Left renal pelvis (tissue), 4 donors: Measurements from ENCODE around the gene SULT4A1. TPM values are rescaled to one million over a fixed set of nuclear protein-coding genes. Genes with fewer than 3 reads are reported as not detected.

Experiments used
- DNase-seq, 4 donors: peaks; one replicate each; pipeline ENCODE4 v3.0.0-alpha.2; 2013; ENCODE audit warnings: low read depth in 4 of 4, low spot score in 3 of 4
- polyA plus RNA-seq, 4 donors: library from polyadenylated mRNA; unstranded; fragments of 120-200 nt; gene quantifications; one replicate each; pipeline ENCODE4 v1.2.1, GENCODE V29; 2013; ENCODE audit not compliant: insufficient read length in 4 of 4

SULT4A1 gene
- polyA plus RNA-seq, 4 donors: 2.5 to 4.1 (median 3.6) TPM

GRCh38 chr22:43848366-43849171 lies 13.7 kb downstream of the SULT4A1 start:
- no peak for DNase-seq

DNA sequence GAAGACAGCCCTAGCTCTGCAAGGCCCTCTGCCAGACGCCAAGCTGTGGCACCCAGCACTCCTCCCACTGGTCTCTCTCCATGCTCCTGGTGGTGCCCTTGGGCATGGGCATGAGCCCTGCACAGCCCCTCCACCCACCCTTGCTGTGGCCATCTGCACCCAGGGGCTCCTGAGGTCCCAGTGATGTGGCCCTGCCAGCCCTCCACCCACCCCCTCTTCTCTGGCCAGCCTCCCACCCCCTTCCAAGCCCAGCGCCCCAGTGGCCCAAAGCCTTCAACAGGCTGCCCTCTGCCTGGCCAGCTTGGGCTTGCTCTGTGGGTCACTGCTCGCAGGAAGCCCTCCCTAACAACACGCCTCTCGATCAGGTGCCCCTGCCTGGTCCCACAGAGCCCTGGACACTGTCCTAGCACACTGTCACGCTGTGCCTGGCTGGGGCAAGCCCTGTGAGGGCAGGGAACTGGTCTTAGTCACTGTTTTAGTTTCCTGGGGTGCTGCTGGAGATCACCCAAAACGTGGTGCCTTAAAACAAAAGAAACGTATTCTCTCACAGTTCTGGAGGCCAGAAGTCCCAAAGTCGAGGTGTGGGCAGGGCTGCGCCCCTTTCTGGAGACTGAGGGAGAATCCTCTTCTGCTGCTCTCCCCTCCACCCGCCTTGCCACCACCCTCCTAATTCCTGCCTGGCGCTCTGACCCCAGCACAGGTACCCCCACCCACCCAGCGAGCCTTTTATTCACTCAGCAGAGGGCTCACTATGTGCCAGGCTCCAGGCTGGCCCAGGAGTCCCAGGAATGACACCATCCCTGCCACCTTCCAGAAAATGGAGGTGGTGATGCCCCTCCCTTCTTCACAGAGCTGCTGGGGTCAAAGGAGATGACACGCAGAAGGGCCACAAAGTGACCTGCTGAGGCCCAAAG lies 14.7 kb downstream of the SULT4A1 start:
- no peak for DNase-seq

GRCh38 chr22:43846966-43847365 lies 15.3 kb downstream of the SULT4A1 start:
- no peak for DNase-seq

GRCh38 chr22:43845981-43846380 lies 16.3 kb downstream of the SULT4A1 start:
- no peak for DNase-seq

DNA sequence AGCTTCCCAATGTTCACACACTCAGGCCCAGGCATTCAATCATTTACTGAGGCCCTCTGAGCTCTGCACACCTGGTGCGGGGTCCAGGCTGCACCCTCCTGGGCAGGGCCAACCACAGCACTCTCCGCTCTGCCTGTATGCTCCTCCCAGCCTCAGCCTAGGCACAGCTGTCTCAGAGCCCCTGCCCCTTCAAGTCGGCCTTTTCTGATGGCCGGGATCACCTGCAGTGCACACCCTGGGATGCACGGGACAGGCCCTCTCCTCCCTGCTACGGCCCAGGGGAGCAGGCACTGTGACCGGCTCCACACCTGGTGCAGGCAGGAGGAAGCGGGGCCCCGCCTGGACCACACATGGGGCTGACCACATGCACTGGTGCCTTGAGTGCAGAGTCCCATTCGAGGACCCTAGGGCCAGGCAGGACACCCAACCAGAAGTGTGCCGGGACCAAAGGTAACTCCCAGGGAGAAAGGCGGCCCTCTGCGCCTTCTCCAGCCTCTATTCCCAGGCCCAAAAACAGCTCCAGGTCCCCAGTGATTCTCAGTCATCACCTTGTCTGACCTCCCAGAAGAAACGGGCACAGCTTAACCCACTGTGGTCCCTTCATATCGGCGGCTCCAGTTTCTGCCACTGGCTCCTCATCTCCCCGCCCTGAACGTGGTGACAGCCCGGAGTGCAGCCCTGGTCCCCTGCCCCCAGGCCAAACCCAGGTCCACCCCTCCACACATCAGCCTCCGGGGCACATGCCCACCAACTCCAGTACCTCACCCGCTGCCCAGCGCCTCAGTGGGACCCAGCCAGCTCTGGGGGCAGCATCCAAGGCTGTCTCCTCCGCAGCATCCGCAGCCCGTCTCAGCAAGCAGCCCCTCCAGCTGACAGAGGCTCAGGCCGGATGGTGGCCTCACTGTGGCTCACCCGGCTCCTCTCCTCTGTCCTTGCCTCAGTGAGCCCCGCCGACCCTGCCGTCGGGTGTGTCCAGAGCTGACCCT lies 17.5 kb downstream of the SULT4A1 start:
- no peak for DNase-seq

GRCh38 chr22:43843783-43844530 lies 18.4 kb downstream of the SULT4A1 start:
- no peak for DNase-seq

- DNase-seq: no peak
These were observed 20.6 kb downstream of the SULT4A1 start for GRCh38 chr22:43841742-43842141.

- no peak for DNase-seq
These were observed 21.5 kb downstream of the SULT4A1 start for GRCh38 chr22:43840851-43841250.

GRCh38 chr22:43840431-43840830 lies 21.9 kb downstream of the SULT4A1 start:
- no peak for DNase-seq

DNA sequence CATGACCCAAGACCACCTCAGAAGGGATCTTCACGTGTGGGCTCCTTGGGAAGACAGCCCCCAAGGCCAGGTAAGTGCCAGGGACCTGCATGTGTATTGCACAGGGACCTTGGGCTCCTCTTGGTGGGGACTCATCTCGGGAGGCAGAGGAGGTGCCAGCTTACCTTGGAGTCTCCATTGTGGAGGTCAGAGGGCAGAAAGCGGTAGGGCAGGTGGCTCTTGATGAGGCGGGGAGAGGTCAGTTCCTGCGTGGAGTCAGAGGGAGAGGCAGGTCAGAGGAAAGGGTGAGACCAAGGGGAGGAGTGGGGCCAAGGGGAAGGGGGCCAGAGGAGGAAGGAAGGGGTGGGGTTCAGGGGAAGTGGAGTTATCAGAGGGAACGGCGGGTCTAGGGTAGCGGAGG lies 22.5 kb downstream of the SULT4A1 start:
- DNase-seq: no peak

DNA sequence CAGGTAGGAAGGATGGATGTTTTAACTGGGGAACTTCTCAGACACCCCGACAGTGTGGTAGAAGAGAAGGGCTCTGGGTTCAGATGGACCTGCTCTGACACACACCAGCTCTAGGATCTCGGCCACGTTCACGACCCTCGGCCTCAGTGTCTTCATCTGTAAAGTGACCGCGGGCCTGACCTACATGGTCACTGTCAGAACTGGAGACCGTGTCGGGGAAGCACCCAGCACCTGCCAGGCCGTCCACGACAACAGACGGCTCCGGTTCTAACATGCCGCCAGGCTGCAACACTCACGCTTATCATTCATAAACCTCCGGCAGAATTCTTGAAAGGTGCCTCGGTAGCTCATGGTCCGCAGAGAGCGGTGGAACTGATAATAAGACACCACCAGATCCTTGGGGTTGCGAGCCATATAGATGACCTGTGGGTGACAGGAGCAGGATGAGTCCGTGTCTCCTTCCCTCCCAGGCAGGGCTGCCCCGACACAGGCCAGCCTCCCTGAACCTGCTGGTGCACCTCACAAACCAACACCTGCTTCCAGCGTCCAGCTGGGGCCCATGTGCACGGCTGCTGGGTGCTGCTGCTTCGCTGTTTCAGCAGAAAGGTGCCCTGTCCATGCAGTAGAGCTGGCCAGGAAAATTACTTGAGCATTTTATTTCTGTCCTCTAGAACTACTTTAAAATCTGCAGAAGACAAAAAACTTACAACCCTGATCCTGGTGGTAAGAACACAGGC lies 23.6 kb downstream of the SULT4A1 start:
- DNase-seq: no peak

DNA sequence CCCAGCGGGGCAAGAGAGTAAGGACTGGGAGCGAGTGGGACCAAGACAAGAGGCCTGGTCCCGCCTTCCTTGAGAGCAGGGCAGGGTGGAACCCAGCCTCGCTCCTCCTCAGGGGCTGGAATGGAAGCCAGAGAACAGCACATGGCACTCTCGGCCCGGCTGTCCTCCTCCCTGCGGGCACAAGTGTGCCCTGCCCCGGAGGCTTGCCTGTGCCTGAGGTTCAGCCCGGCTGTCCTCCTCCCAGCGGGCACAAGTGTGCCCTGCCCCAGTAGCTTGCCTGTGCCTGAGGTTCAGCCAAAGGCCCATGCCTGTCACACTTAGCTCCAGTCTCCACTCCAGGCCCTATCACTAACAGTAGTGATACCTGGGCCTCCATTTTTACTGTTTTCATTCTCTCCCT lies 24.2 kb downstream of the SULT4A1 start:
- DNase-seq: no peak

GRCh38 chr22:43837666-43838065 lies 24.6 kb downstream of the SULT4A1 start:
- no peak for DNase-seq

DNA sequence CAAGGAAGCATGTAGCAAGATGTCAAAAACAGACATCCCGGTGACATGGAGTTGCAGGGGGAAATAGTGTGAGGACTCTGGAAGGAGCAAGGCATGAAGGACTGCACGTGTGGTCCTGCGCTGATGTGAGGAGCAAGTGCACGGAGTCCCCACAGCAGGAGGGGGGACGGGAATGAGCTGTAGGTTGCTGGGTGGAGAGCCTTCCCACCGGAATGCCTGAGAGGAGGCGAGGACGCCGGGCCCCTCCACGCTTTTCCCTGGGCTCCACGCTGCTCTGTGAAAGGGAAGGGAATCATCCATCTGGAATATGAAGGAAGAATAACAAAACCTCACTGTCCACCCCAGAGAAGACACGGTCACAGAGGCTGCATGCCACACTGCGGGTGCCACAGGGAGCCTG lies 26.6 kb downstream of the SULT4A1 start:
- no peak for DNase-seq

- DNase-seq: no peak
These were observed 27.1 kb downstream of the SULT4A1 start for GRCh38 chr22:43835166-43835565.

DNA sequence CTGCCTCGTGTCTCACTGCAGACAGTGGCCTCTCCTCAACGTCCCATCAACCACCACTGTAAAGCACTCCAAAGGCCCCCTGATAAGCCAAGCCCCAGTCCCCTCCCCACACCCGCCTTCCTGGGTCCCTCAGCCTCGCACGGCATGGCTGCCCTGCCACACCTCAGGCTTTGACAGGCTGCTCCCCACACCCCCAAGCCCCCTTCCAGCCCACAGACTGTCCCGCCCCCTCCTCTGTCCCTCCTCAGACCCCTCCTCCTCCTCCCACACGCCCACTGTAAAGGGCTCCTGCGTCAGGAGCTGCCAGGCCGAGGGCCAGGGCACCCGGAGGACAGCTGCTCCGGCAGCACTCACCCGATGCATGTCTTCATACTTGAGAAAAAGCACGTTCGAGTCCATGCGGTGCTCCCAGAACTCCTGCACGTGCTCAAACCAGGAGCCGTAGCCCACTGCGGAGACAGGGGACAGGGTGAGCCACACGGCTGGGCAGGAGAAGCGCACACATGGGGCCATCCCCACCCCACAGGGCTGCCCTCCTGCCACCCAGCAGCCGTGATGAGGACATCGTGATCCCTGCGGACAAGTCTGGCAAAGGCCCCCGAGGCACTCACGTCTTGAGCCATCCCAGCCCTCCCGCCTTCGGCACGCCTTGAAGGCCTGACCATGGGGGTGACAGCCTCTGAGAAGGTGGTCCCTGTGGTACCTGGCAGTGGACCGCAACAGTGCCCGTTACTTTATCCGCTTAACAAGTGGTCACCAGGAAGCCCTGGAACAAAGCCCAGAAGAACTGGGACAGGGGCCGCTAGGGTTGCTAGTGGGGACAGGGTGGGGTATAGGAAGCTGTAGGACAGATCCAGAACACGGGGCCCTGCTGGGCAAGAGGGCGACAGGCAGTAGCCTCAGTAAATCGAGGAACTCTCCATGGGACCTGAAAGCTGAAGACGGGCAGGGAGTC lies 28.8 kb downstream of the SULT4A1 start:
- no peak for DNase-seq

DNA sequence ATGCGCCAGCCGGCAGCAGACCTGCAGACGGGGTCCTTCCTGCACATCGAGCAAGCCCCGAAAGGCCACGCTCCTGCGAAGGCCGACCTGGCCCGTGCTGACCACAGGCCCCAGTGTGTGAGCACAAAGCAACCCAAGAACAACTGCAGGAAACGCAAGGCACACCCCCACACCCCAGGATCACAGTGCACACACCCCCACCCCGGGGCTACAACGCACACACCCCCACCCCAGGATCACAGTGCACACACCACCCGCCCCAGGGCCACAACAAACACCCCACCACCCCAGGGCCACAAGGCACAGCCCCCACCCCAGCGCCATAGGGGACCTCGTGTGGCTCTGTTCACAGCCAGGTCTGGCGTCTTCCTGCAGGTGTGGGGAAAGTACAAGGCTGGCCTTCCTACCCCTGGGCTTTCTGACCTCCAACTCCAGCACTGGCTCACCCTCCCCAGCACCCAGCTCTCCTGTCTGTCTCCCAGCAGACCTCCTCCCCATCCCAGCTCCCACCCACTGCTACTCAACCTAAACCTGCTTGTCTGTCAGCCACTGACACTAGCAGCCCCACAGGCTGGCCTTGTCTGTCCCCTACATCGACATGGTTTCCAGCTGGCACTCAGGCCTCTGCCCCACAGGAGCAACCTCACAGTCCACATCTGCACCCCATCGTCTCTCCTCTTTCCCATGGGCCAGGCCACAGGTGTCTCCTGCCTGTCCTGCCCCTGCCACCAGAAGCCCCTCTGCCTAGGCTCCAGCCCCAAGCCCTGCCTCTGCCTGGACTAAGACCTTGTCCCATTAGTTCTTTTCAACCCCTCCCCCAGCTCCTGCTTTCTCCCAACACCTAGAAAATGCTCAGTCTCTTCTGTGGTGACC lies 29.7 kb downstream of the SULT4A1 start:
- DNase-seq: no peak
